Measurements from ENCODE around the gene TAS2R3. TPM values are rescaled to one million over a fixed set of nuclear protein-coding genes. Genes with fewer than 3 reads are reported as not detected.

TAS2R3 gene
- total and polyA plus RNA-seq, 9 of the 15 experiments (the other 6 are each of a cell fraction or from before 2014, with no cell fraction given) = 0.37 to 1.9 (median 1.2) TPM; not detected in 2

DNA sequence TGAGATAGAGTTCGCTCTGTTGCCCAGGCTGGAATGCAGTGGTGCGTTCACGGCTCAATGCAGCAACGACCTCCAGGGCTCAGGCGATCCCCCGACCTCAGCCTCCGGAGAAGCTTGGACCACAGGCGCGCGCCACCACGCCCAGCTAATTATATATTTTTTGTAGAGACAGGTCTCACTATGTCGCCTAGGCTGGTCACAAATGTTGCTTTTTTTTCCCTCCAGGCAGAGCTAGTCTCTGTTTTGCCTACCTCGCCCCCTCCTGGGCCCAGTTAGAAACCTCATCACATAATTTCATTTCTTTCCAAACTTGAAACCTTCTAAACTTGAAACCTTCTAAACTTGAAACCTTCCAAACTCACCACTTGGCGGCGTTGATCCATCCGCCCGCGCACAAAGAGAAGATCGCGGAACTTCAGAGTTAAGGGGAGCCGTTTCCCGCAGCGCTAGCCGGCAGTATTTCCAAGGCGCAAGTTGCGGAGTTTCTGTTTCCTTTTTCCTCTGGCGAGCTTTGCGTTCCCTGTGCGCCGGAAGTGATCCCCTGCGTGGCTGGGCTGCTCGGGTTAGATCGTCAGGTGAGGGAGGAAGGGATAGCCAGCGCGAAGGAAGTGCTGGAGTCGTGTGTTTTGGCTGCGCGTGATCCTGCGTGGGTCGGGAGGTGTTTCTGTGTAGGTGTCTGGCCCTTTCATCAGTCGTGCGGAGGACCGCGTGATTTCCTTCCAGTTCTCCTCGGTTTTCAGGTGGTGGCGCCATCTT lies 25.9 kb upstream of the TAS2R3 start, which contains the start of gene SSBP1 (continued):
- TF ChIP-seq, protein P1, sequence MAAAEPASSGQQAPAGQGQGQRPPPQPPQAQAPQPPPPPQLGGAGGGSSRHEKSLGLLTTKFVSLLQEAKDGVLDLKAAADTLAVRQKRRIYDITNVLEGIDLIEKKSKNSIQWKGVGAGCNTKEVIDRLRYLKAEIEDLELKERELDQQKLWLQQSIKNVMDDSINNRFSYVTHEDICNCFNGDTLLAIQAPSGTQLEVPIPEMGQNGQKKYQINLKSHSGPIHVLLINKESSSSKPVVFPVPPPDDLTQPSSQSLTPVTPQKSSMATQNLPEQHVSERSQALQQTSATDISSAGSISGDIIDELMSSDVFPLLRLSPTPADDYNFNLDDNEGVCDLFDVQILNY (CRISPR knock-in tag; IDR thresholded peaks at IDR 0.05) = peak; percentile 94; the same call in 1 of the 2 replicates
- TF ChIP-seq XRCC4 (IDR thresholded peaks at IDR 0.05; ENCODE audit: extremely low read depth, insufficient read depth, insufficient read length) (no peak), OTX1 (CRISPR knock-in tag; IDR thresholded peaks at IDR 0.05) (peak; percentile 99), ELF1 (tag; IDR thresholded peaks at IDR 0.05) (peak; percentile 95), TEAD2 (tag; IDR thresholded peaks at IDR 0.05) (no peak), ZZZ3 (IDR thresholded peaks at IDR 0.05) (peak; percentile 82), ZNF165 (CRISPR knock-in tag; IDR thresholded peaks at IDR 0.05; ENCODE audit: borderline replicate concordance) (peak; percentile 86), IFI16 (CRISPR knock-in tag; IDR thresholded peaks at IDR 0.05) (0 out of 2 replicates have a peak, but pooled peaks have one; percentile 38), FIP1L1 (IDR thresholded peaks at IDR 0.05; ENCODE audit: low read depth, low read length, poor library complexity, severe bottlenecking) (no peak), SREBF2 (CRISPR knock-in tag; IDR thresholded peaks at IDR 0.05) (no peak), ZNF696 (CRISPR knock-in tag; conservative IDR thresholded peaks at IDR 0.05) (0 out of 2 replicates have a peak, but pooled peaks have one; percentile 36), PHF20 (IDR thresholded peaks at IDR 0.05; ENCODE audit: partially characterized antibody) (peak; percentile 100), CREBBP (IDR thresholded peaks at IDR 0.05; ENCODE audit: low read depth, low read length) (no peak), KDM1A (IDR thresholded peaks at IDR 0.05) (0 out of 4 replicates have a peak, but pooled peaks of 1 of the 2 experiments have one; percentile 40)
- TF ChIP-seq, protein P2, sequence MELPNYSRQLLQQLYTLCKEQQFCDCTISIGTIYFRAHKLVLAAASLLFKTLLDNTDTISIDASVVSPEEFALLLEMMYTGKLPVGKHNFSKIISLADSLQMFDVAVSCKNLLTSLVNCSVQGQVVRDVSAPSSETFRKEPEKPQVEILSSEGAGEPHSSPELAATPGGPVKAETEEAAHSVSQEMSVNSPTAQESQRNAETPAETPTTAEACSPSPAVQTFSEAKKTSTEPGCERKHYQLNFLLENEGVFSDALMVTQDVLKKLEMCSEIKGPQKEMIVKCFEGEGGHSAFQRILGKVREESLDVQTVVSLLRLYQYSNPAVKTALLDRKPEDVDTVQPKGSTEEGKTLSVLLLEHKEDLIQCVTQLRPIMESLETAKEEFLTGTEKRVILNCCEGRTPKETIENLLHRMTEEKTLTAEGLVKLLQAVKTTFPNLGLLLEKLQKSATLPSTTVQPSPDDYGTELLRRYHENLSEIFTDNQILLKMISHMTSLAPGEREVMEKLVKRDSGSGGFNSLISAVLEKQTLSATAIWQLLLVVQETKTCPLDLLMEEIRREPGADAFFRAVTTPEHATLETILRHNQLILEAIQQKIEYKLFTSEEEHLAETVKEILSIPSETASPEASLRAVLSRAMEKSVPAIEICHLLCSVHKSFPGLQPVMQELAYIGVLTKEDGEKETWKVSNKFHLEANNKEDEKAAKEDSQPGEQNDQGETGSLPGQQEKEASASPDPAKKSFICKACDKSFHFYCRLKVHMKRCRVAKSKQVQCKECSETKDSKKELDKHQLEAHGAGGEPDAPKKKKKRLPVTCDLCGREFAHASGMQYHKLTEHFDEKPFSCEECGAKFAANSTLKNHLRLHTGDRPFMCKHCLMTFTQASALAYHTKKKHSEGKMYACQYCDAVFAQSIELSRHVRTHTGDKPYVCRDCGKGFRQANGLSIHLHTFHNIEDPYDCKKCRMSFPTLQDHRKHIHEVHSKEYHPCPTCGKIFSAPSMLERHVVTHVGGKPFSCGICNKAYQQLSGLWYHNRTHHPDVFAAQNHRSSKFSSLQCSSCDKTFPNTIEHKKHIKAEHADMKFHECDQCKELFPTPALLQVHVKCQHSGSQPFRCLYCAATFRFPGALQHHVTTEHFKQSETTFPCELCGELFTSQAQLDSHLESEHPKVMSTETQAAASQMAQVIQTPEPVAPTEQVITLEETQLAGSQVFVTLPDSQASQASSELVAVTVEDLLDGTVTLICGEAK (IDR thresholded peaks at IDR 0.05) = peak; percentile 100
- TF ChIP-seq, protein P2 (CRISPR knock-in tag; IDR thresholded peaks at IDR 0.05) = no peak; the same call in 1 of the 2 replicates
- TF ChIP-seq, protein P3, sequence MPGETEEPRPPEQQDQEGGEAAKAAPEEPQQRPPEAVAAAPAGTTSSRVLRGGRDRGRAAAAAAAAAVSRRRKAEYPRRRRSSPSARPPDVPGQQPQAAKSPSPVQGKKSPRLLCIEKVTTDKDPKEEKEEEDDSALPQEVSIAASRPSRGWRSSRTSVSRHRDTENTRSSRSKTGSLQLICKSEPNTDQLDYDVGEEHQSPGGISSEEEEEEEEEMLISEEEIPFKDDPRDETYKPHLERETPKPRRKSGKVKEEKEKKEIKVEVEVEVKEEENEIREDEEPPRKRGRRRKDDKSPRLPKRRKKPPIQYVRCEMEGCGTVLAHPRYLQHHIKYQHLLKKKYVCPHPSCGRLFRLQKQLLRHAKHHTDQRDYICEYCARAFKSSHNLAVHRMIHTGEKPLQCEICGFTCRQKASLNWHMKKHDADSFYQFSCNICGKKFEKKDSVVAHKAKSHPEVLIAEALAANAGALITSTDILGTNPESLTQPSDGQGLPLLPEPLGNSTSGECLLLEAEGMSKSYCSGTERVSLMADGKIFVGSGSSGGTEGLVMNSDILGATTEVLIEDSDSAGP (CRISPR knock-in tag; IDR thresholded peaks at IDR 0.05) = peak; percentile 86
